Ramos (cell line): ENCODE data around the gene UGT1A6.
"Not testable (repeated sequence)": the region's sequence is repeated elsewhere in the genome, so short reads cannot be mapped to it uniquely, and the experiment has no call there.

Source experiments
- in situ Hi-C: fragments of 300-500 bp; cut with MboI; formaldehyde crosslinking; loops from one replicate; pipeline ENCODE4 v1.14.3; 2022; ENCODE audit warnings: low sequenced_read_pairs; ENCODE audit not compliant: unreplicated experiment

Gene UGT1A6

DNA sequence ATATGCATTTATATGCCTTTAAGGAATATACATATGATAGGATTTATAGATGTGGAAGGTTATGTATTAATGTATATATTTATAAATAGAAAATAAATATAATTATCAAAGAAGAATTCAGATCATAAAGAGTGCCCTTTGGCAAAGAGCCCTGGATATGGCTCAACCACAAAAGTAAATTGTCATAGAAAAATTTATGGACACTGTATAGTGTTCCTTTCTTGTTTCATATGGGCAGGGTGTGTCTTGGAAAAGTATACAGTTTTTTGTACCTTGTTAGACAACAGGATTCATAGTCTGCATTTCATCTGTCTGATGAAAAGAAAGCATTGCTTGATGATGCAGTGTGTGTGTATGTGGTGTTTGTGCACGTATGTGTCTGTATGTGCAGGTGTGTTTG lies 8.1 kb upstream of the UGT1A6 start:
- in situ Hi-C loops, result no loop called here

DNA sequence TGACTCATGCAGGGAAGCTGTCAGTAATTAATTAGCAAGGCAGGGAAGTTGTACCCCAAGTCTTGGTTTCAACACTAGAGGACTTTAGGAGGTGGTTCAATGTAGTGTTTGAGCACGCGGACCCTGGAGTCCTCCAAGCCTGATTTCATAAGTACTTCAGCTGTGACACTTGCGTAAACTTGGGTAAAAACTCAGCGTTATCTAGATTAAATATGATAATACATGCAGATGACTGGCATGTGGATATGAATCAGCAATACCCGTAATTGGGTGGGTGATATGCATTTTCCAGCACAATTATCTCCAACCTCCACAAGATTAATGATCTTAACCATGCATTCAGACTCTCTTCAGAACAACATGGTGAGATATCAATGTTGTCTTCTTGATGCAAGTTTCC lies 5.8 kb upstream of the UGT1A6 start:
- in situ Hi-C loops, result no loop called here

DNA sequence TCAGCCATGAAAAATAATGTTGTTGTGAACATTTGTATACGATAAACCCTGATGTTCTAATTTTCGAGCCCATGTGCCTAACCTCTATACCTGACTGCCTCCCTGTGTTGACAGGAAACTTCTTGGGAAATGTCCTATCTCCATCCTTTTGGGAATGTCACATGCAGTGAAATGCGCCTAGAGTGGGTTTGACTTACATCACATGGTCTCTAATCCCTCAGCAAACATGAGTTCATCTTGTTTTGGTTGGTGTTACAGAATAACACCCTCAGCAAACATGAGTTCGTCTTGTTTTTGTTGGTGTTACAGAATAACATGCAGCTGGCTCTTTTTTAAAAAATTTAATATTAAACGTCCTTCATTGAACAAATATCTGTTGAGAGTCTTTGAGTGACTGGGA lies 4.3 kb upstream of the UGT1A6 start:
- in situ Hi-C loops, result no loop called here

DNA sequence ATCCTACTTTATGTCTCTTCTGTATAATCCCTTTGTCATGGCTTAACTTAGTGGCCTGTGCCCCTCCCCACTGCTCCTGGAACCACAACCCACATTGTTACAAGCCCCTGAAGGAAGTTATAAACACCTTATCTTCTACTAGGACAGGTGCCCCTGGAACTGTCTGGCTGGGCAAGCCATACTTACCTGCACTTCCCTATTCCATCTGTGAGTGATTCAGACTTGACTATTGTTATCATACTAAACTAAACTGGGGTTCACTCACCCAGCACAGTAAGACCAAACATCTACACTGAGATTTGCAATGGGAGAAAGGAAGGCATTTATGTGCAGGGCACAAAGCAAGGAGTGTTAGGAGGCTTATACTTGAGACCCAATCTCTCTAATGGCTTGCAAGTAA lies 3.7 kb upstream of the UGT1A6 start:
- in situ Hi-C loops, result no loop called here

DNA sequence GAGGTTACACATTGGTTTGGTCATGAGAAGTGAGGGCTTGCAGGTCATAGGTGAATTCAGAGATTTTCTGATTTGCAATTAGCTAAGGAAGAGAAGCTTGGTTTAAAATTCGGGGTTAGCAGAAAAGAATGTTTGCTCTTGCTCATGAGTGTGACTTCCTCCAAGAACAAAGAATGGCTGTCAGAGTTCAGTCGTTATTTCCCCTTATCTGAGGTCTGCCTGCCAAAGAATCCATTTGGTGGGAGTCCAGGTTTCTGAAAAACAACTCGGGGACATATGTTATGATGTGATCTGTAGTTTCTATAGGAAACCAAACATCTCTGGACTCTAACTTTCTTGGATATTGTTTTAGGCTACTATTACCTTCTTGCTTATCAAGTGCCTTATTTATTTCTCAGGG lies 3.2 kb upstream of the UGT1A6 start:
- in situ Hi-C loops, result no loop called here

DNA sequence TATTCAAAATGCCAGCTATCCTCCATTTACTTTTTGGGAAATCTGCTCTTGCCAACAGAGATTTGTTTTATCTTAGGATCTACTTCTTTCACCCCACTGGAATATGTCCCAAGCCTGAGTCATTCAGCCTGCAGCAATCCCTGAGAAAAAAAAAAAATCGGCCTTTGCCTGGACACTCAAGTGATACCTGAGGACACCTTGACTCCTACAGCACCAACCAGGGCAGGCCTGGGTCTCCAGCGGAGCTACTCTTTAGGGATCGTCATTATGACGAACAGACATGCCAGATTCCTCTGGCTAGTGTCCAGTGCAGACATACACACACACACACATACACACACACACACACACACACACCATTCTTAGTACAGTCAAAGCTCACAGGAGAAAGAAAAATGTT lies 2.2 kb upstream of the UGT1A6 start:
- in situ Hi-C loops, result no loop called here

DNA sequence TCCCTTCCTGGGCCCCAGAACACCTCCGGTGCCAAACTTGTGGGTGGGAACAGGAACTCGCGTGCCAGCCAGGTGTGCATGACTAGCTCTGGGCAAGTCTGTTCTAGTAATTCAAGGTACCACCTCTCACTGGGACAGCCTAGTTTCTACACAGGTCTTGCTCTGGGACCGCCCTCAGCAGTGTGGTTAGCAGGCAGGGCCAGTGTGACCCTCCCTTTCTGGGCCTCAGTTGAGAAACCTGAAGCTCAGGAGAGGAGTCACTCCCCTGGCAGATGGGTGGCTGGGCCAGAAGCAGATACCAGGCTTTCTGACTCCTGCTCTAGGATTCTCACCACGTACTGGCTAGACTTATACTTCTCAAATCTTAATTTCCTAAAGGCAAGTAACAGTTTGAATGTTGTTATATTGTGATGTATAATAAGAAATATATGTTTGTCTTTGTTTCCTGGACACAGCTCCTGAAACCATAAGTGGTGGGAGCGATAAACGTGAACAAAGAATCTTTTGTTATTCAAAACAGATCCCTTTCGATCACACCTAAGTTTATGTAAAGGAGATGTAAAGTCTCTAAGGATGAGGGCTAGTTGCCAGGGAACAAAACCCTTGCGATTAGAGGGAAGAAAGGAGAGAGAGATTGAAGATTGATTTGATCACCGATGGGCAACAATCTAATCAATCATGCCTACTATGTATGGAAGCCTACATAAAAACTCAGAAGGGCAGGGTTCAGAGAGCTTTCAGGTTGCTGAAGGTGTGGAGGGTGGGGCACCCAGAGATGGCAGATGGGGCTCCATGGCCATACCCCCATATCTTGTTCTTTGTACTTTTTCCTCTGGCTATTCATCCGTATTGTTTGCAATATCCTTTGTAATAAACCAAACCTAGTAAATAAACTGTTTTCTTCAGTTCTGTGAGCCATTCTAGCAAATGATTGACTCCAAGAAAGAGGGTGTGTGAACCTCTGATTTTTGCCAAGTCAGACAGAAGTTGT lies 952 bp upstream of the UGT1A6 start:
- in situ Hi-C loops, result no loop called here

DNA sequence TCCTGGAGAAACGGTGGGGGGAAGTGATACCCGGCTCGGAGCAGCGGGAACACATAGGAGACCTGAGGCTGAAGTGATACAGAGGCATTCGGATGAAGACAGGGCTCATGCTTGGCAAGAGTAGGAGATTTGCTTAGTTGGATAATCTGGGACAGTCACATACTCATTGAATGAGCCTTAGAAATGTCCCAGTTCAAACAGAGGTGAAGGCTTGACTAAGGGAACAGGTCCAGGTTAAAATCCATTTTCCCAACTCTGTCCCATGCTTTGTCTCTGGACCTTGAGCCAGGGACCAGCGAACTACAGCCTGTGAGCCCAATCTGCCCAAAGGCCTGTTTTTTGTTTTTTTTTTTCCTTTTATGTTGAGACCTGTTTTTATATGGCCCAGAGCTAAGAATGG lies 1.3 kb downstream of the UGT1A6 start:
- in situ Hi-C loops, result no loop called here

DNA sequence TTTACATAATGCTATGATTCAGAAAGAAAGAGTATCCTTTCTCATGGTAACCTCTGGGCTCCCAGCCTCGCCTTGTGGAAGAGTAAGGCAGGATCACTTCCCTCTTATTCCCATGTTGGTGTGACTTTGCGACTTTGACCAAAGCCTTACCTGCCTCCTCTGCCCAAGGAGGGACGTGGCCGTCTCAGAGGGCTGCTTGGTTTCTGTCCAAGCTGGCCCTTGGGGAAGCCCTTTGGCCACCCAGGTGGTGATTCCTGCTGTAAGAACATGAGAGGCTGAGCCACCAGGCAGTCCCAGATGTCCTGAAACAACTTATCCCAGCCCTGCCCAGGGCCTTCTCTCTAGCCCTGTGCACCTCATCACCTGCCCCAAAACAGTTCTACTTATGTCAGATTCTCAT lies 6.0 kb downstream of the UGT1A6 start:
- in situ Hi-C loops, result no loop called here

DNA sequence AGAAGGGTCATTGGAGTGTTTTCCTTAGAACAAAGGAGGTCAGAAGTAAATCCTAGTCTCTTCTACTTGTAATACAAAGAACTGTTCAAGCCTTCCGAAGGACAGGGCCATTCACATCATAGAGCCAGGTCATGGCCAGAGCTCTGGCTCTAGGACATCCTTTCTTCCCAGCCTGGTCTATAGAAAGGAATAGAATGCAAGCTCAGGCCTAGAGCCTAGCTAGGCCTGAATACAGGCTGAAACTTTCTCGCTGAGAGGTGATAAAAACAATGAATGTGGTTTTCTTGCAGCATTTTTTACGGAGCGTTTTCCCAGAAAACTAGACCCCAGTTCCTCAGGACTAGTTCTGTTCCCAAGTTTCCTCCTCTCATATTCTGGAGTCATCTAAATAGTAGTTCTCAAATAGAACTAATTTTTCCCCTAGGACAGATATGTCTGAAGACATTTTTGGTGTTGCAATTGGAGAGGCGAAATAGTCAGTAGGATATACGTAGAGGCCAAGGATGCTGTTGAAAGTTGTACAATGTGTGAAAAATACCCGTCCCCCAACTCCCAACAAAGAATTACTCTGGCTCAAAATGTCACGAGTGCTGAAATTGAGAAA lies 6.8 kb downstream of the UGT1A6 start:
- in situ Hi-C loops, result no loop called here

DNA sequence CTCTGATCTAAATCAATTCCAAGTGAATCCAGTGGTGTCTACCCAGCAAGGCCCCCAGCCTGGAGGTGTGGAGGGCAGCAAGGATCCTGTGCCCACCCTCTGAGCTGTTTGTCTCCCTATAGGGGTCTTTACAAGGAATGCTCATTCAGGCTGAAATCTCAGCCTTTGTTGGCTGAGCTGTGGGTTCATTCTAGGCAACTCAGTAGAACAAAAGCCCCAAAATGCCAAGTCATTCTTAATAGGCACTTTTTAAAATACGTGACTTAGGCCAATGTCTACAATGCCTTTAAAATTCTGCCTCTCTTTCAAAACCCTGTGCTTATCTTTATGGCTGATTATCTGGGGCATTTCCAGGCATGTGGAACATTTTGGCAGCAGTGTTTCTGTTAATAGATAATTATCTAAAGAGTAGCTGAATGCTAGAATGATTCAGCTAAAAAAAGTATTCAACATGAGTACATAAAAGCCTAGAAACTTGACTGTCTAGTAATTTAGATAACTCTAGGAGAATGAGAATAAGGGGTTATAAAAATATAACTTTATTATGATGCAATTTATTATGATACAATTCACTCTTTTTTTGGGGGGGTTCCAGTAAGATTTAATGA lies 7.4 kb downstream of the UGT1A6 start:
- in situ Hi-C loops, result no loop called here

DNA sequence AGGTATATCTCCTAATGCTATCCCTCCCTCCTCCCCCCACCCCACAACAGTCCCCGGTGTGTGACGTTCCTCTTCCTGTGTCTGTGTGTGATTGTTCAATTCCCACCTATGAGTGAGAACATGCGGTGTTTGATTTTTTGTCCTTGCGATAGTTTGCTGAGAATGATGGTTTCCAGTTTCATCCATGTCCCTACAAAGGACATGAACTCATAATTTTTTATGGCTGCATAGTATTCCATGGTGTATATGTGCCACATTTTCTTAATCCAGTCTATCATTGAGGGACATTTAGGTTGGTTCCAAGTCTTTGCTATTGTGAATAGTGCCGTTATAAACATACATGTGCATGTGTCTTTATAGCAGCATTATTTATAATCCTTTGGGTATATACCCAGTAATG lies 8.2 kb downstream of the UGT1A6 start:
- in situ Hi-C loops, result not testable (repeated sequence)

DNA sequence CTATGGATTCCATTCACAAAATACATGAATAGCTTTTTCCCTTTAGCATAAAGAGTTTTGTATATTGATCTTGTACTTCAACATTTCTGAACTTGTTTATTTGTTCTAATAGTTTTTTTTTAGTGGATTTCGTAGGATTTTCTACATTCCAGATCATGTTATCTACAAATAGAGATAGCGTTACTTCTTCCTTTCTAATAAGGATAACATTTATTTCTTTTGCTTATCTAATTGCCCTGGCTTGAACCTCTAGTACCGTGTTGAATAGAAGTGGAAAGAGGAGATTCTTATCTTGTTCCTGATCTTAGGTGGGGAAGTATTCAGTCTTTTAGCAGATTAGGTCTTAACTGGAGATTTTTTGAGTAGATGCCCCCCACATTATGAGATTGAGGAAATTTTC lies 9.5 kb downstream of the UGT1A6 start:
- in situ Hi-C loops, result no loop called here

DNA sequence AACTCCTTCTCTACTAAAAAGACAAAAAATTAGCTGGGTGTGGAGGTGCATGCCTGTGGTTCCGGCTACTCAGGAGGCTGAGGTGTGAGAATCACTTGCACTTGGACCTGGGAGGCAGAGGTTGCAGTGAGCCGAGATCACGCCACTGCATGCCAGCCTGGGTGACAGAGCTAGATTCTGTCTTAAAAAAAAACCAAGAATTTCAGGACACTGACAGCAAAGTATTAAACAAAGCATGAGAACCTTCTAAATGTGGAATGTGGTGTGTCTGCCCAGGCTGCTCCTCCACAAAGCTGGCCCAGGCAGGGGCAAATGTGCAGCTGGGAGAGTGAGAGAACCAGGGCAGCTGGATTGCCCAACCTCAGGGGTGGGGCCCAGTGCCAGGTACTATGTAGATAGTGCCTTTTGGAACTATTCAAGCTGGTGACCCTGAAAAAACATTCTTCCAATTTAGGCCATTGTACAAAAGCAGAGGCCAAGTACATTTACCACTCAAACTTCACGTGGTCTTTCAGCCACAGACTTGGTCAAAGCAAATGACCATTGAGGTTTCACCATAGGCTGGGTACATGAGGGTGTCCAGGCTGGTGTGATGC lies 13.3 kb downstream of the UGT1A6 start:
- in situ Hi-C loops, result no loop called here

DNA sequence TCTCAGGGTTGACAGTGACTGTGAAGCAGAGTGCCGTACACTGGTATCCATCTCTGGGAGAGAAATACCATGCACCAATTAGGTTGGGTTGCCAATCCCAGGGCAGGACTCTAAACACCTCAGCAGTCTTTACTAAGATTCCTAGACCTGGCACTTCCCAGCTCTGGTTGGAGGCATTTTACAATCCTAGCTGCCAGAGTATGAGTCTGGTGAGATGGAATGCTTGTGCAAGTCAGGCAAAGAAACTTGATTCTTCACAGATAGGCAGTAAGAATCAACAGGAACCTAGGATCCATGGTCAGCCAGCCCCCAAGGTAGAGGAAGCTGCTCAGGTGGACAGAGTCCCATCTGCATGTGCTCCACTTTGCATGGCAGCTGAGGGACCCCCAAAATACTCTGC lies 14.0 kb downstream of the UGT1A6 start:
- in situ Hi-C loops, result no loop called here

DNA sequence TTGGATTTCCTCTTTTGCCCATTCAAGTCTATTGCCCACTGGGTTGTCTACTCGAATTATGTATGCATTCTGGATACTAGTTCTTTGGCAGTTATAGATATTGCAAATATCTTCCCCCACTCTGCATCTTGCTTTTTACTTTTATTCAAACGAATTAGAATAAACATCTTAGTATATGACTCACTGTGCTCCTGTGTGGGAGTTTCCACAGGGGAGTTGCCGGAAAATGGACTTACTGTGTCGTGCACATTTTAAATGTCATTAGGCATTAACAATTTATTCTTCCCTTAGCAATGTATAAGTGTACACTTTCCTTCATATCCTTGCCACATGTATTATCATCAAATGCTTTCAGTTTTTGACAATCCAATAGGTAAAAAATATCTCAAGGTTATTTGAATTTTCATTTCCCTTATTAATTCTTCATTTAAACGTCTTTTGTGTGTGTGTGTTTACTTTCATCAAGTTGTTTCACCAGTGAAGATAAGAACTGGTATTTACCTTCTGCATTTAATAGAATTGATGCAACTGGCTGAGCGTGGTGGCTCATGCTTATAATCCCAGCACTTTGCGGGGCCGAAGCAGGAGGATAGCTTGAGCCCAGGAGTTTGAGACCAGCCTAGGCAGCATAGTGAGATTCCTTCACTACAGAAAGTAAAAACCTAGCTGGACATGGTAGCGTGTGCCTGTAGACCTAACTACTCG lies 15.4 kb downstream of the UGT1A6 start:
- in situ Hi-C loops, result no loop called here

DNA sequence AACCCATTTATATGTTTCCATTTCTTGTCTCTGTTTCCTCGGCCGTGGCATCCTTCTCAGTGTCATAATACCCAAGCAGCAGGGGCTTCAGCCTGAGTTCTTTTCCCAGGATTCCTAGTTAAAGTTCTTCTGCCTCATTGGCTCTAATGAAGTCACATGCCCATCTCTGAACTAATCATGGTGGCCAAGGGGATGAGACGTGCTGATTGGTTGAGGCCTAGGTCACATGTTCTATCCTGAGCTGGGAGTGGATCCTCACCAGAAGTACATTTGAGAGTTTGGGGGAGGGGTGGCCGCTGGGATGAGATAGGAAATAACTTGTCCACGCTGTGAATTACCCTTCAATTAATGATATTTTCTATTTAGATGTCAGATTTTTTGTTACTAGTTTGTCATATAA lies 16.3 kb downstream of the UGT1A6 start:
- in situ Hi-C loops, result no loop called here

DNA sequence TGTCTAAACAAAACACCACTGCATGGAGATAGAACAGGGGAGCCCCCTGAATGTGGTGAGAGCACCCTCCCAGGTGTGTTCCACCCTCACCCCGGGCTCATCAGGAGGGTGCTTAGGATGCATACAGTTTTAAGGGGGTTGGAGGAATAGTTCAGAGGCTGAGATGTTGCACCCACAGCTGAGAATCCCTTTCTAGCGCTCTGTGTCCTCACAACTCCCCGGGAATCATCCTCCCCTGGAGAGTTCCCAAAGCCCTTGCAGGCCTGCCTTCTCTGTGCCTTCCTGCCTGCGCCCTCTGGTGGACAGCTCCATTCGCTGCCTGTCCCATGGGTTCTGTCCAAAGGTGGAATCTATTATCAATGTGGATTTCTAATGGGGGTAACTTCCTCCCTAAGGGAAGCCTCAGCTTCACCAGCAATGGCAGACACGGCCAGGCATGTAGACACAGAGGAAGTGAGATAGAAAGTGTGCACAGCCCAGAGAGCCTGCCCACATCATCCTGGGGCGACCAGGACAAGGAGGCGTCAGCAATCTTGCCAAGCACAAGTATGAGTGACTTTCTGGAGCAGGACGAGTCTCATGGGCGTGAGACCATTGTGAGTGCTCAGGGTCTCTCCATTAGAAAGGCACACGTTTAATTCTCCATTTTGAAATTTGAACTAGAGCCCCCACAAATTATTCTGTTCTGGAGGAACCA lies 18.8 kb downstream of the UGT1A6 start:
- in situ Hi-C loops, result no loop called here

DNA sequence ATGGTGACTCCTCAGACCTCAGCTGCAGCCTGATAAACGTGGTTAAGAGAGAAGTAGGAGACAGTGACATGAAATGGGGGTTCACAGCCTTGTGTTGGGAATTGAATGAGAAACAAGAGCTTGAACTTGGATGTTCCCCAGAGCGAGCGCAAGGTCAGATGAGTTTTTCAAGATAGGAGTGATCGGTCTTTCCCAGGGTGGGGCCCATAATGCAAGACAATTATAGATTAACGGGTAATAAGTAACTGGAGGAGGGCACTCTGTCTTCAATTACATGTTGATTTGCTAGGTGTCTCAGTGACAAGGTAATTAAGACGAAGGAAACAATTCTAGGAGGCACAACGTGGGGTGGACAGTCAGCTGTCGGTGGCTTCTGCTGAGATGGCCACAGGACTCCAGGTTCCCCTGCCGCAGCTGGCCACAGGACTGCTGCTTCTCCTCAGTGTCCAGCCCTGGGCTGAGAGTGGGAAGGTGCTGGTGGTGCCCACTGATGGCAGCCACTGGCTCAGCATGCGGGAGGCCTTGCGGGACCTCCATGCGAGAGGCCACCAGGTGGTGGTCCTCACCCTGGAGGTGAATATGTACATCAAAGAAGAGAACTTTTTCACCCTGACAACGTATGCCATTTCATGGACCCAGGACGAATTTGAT lies 20.0 kb downstream of the UGT1A6 start, which contains the start of gene UGT1A5:
TSS of gene UGT1A5 (plus strand) at position 297 of the 651 bp plus-strand sequence. CDS start at position 382, 85 bp downstream.
- in situ Hi-C loops, result no loop called here
